Vagina (tissue), 2 donors: ENCODE measurements around the gene PIK3R5.

ENCODE experiments used
- CTCF ChIP-seq, 3 experiments: fragments of 450-650 bp in 2 of 3; fragments of 200-600 bp in 1 of 3; sonication (generic) in 1 of 3; IDR thresholded peaks; one replicate each; pipeline ENCODE4 v1.5.1; 2017 to 2019; ENCODE audit warnings: antibody characterized with exemption in 3 of 3, mild to moderate bottlenecking in 2 of 3, moderate library complexity in 2 of 3
- POLR2AphosphoS5 ChIP-seq, 2 donors: sonication (generic); formaldehyde crosslinking; IDR thresholded peaks; one replicate each; pipeline ENCODE4 v1.9.0; 2017; ENCODE audit warnings: antibody characterized with exemption in 2 of 2, mild to moderate bottlenecking in 2 of 2, low read depth in 1 of 2; ENCODE audit not compliant: insufficient read depth in 1 of 2

- TF ChIP-seq CTCF (IDR thresholded peaks at IDR 0.05), result no peak
- TF ChIP-seq POLR2AphosphoS5 (IDR thresholded peaks at IDR 0.05; ENCODE audit: insufficient read depth in 1 of 2, low read depth in 1 of 2), result no peak
These were observed 96.2 kb downstream of the PIK3R5 start for GRCh38 chr17:8869114-8869815.
